Testis (tissue), 3 donors: ENCODE results near the gene SAMD15. TPM values are rescaled to one million over a fixed set of nuclear protein-coding genes. Genes with fewer than 3 reads are reported as not detected.

ENCODE experiments used
- DNase-seq: peaks from one replicate; pipeline ENCODE4 v3.0.0-alpha.2; 2019
- H3K27ac ChIP-seq, 2 donors: fragments of 200-600 bp; sonication (generic); one replicate each; pipeline ENCODE4 v1.5.1; 2019
- H3K27me3 ChIP-seq: fragments of 200-600 bp; sonication (generic); one replicate; pipeline ENCODE4 v1.5.1; 2019
- H3K36me3 ChIP-seq: fragments of 200-600 bp; sonication (generic); one replicate; pipeline ENCODE4 v1.5.1; 2017; ENCODE audit warnings: low read depth; ENCODE audit errors: missing control alignments
- H3K4me1 ChIP-seq: fragments of 200-600 bp; sonication (generic); one replicate; pipeline ENCODE4 v1.5.1; 2019
- H3K4me3 ChIP-seq, 2 donors: fragments of 200-600 bp; sonication (generic); one replicate each; pipeline ENCODE4 v1.5.1; 2017 to 2019
- H3K9me3 ChIP-seq: fragments of 200-600 bp; sonication (generic); one replicate; pipeline ENCODE4 v1.5.1; 2017
- CTCF ChIP-seq, 3 experiments: fragments of 450-650 bp in 2 of 3; fragments of 200-600 bp in 1 of 3; sonication (generic) in 1 of 3; IDR thresholded peaks; one replicate each; pipeline ENCODE4 v1.5.1; 2016 to 2019; ENCODE audit warnings: antibody characterized with exemption in 3 of 3, mild to moderate bottlenecking in 2 of 3, moderate library complexity in 1 of 3
- POLR2A ChIP-seq: fragments of 450-650 bp; IDR thresholded peaks from one replicate; pipeline ENCODE4 v1.6.1; 2017; ENCODE audit warnings: antibody characterized with exemption, mild to moderate bottlenecking, moderate library complexity
- WGBS, 2 donors: methylation state at CpG; one replicate each; pipeline ENCODE4 v1.1.5; 2018; 5-methylcytosine and 5-hydroxymethylcytosine counted together
- intact Hi-C: fragments of 100-400 bp; cut with DNase I; formaldehyde crosslinking; loops from one replicate; pipeline ENCODE4 v1.15.1; 2023; ENCODE audit warnings: low total_unique reads
- polyA plus RNA-seq: library from polyadenylated mRNA; stranded (reverse); fragments of 350-450 nt; fragmentation: Illumina TruSeq; extraction: RNeasy Lipid Tissue Mini Kit (QIAGEN cat#74804); gene quantifications from one replicate; pipeline ENCODE4 v1.2.3, GENCODE V29; 2014; ENCODE audit warnings: low read depth, low replicate concordance; ENCODE audit not compliant: insufficient read depth
- total RNA-seq, 2 donors: library from RNA; depleted of rRNA; stranded (reverse); fragments of >200 nt; gene quantifications; one replicate each; pipeline ENCODE4 v1.2.3, GENCODE V29; 2016

The SAMD15 gene
- total and polyA plus RNA-seq, 3 donors from 2014 or later = 9.2 to 31.3 (median 22.6) TPM

GRCh38 chr14:77356899-77357298 is 20.3 kb upstream of the SAMD15 start:
- no peaks in the 10 kb centered on the region for H3K27me3 ChIP-seq
- no peak overlapping the region for H3K4me3 ChIP-seq
- DNase-seq = no peak
- H3K27ac ChIP-seq = peak overlapping the region; percentile 52 to 57
- no peaks in the 10 kb centered on the region for H3K36me3 ChIP-seq
- intact Hi-C loops = no loop called here
- 69 to 82% methylated on average over 4 of the region's 4 CpGs for WGBS, 2 donors
- no peak for TF ChIP-seq CTCF (IDR thresholded peaks at IDR 0.05)
- TF ChIP-seq POLR2A = no peak
- H3K4me1 ChIP-seq = peaks cover 8% of the 10 kb centered on the region
- H3K9me3 ChIP-seq = no peaks in the 10 kb centered on the region

DNA sequence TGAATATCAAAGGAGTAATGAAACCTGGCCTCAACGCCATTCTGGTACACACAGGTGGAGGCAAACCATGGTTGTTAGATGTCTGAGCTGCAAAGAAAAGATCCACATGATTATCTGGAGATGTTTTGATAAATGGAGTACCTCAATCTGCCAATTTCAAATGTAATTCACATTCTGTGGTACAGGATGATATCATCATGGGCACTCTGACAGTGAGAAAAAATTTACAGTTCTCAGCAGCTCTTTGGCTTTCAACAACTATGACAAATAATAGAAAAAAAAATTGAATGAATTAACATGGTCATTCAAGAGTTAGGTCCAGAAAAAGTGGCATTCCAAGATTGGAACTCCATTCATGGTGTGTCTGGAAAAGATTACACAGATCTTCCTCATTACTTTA is 17.6 kb upstream of the SAMD15 start:
- Histone ChIP-seq H3K27me3 (no peaks in the 10 kb centered on the region), H3K36me3 (no peaks in the 10 kb centered on the region), H3K27ac (no peak overlapping the region), H3K9me3 (no peaks in the 10 kb centered on the region), H3K4me3 (no peak overlapping the region), H3K4me1 (peaks cover 4% of the 10 kb centered on the region)
- intact Hi-C loops = no loop called here
- no peak for DNase-seq
- no peak for TF ChIP-seq POLR2A
- 95 to 97% methylated on average over 1 of the region's 1 CpG for WGBS, 2 donors

DNA sequence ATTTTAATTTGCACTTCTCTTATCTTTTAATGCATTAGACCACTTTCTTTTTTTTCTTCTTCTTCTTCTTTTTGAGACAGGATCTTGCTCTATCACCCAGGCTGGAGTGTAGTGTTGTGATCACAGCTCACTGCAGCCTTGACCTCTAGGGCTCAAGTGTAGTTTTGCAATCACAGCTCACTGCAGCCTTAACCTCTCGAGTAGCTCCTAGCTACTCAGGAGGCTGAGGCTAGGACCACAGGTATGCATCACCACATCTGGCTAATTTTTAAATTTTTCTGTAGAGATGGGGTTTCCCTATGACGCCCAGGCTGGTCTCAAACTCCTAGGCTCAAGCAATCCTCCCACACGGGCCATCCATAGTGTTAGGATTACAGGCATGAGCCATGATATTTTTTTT is 13.0 kb upstream of the SAMD15 start:
- H3K27ac ChIP-seq = no peak overlapping the region
- H3K4me3 ChIP-seq = no peak overlapping the region
- TF ChIP-seq POLR2A (no peak), CTCF (IDR thresholded peaks at IDR 0.05) (no peak)
- H3K9me3 ChIP-seq = no peaks in the 10 kb centered on the region
- WGBS, 2 donors = 68 to 70% methylated on average over 3 of the region's 3 CpGs
- H3K36me3 ChIP-seq = no peaks in the 10 kb centered on the region
- no peaks in the 10 kb centered on the region for H3K4me1 ChIP-seq
- H3K27me3 ChIP-seq = no peaks in the 10 kb centered on the region
- DNase-seq = no peak
- intact Hi-C loops = no loop called here

DNA sequence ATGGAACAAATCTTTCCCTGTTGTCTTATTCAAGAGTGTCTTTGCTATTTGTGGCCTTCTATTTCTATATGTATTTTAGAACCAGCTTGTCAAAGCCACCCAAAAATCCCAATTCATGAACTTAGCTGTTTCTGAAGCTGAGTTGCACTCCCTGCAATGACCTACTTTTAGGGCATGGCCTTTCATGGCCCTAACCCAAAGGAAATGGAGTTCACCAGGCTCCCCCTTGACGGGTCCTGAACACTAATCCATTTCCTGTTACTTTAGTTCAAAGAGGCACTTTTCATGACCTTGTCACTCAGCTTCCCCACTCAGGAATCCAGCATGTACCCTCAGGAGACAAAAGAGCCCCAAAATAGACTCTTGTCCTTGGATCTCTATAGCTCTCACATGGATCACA is 7.9 kb upstream of the SAMD15 start:
- H3K4me1 ChIP-seq = peaks cover 6% of the 10 kb centered on the region
- no peaks in the 10 kb centered on the region for H3K36me3 ChIP-seq
- intact Hi-C loops = no loop called here
- no peak overlapping the region for H3K27ac ChIP-seq
- WGBS, 2 donors = 57 to 71% methylated on average over 1 of the region's 1 CpG
- no peak for DNase-seq
- no peak overlapping the region for H3K4me3 ChIP-seq
- no peaks in the 10 kb centered on the region for H3K9me3 ChIP-seq
- H3K27me3 ChIP-seq = no peaks in the 10 kb centered on the region
- TF ChIP-seq CTCF (IDR thresholded peaks at IDR 0.05) (no peak), POLR2A (no peak)

DNA sequence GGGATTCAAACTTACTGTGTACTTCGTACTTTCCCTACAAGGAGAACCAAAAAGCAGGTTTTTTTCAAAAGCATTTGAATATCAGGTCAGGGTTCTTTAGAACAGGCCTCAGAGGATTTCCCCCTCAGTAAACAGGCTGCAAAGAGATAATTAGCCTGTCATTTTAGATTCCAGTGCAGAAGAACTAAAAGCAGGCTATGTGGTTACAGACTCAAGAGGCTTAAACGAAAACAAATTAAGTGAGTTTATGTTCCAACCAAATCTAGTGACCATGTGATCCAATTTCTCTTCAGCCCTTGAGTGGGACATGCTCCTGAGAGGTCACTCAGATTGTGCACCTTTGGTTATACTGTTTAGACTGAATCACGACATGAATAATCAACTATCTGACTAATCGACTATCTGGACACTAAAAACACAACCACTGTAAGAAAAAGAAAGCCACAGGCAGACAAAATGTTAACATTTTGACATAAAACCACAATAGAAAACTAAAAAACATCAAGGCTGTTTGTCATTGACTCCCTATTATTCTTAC is 4.8 kb upstream of the SAMD15 start:
- H3K27ac ChIP-seq = no peak overlapping the region
- TF ChIP-seq POLR2A (no peak), CTCF (IDR thresholded peaks at IDR 0.05) (no peak)
- DNase-seq = no peak
- WGBS, 2 donors = 49 to 63% methylated on average over 4 of the region's 4 CpGs
- no peaks in the 10 kb centered on the region for H3K9me3 ChIP-seq
- peaks cover 11% of the 10 kb centered on the region for H3K4me1 ChIP-seq
- H3K27me3 ChIP-seq = no peaks in the 10 kb centered on the region
- intact Hi-C loops = no loop called here
- no peaks in the 10 kb centered on the region for H3K36me3 ChIP-seq
- no peak overlapping the region for H3K4me3 ChIP-seq
